HG03103 (cell line): ENCODE results near the gene RNU6-9.
"Not testable (repeated sequence)": the region's sequence is repeated elsewhere in the genome, so short reads cannot be mapped to it uniquely, and the experiment has no call there.

ENCODE experiments used
- ATAC-seq: cut with Tn5 transposase; IDR thresholded peaks from one replicate; pipeline ENCODE4 v1.9.1; 2021; ENCODE audit warnings: low read depth; ENCODE audit not compliant: unreplicated experiment

Gene RNU6-9

GRCh38 chr19:892894-893689 is at the start of gene RNU6-9, which contains the start of gene MED16:
Gene RNU6-9, plus strand, starts transcription at chr19:893484.
Gene MED16, minus strand, starts transcription at chr19:893187. Its CDS starts 2,056 bp downstream, at chr19:891131.
- ATAC-seq: peak; percentile 62

GRCh38 chr19:843836-844545 is 49.3 kb upstream of the RNU6-9 start:
- no peak for ATAC-seq

GRCh38 chr19:844546-844971 is 48.7 kb upstream of the RNU6-9 start:
- no peak for ATAC-seq

GRCh38 chr19:845707-846521 is 47.4 kb upstream of the RNU6-9 start:
- no peak for ATAC-seq

GRCh38 chr19:848386-848921 is 44.8 kb upstream of the RNU6-9 start:
- ATAC-seq: no peak

- not testable (repeated sequence) for ATAC-seq
These were observed 44.1 kb upstream of the RNU6-9 start for GRCh38 chr19:849195-849594.

- ATAC-seq: no peak
These were observed 42.9 kb upstream of the RNU6-9 start for GRCh38 chr19:850221-850978.

- ATAC-seq: no peak
These were observed 42.3 kb upstream of the RNU6-9 start for GRCh38 chr19:850979-851335.

- no peak for ATAC-seq
These were observed 40.9 kb upstream of the RNU6-9 start, which contains the start of gene ELANE for GRCh38 chr19:852136-853013. Gene ELANE, plus strand, starts transcription at chr19:852303. Its CDS starts 26 bp downstream, at chr19:852329.

- ATAC-seq: no peak
These were observed 40.2 kb upstream of the RNU6-9 start for GRCh38 chr19:853014-853585.

GRCh38 chr19:853614-854220 is 39.6 kb upstream of the RNU6-9 start:
- not testable (repeated sequence) for ATAC-seq

GRCh38 chr19:854549-854948 is 38.7 kb upstream of the RNU6-9 start:
- ATAC-seq: no peak

- no peak for ATAC-seq
These were observed 38.1 kb upstream of the RNU6-9 start for GRCh38 chr19:855142-855541.

GRCh38 chr19:855566-856120 is 37.6 kb upstream of the RNU6-9 start:
- ATAC-seq: no peak

GRCh38 chr19:858284-858683 is 35.0 kb upstream of the RNU6-9 start:
- no peak for ATAC-seq

- no peak for ATAC-seq
These were observed 34.1 kb upstream of the RNU6-9 start, which contains the start of gene CFD for GRCh38 chr19:858868-859843. Gene CFD, plus strand, starts transcription at chr19:859664. Its CDS starts 26 bp downstream, at chr19:859690.
